ENCODE results near the gene SLC5A9. TPM values are rescaled to one million over a fixed set of nuclear protein-coding genes. Genes with fewer than 3 reads are reported as not detected.

The SLC5A9 gene
- total RNA-seq, 1 donor from 2014 or later, result not detected

GRCh38 chr1:48221122-48221521 lies 1.4 kb upstream of the SLC5A9 start:
- no peak overlapping the region for H3K4me3 ChIP-seq (ENCODE audit: low read depth, low read length)
- H3K36me3 ChIP-seq (ENCODE audit: control insufficient read depth, insufficient read depth, low read length), result no peaks in the 10 kb centered on the region
- no peaks in the 10 kb centered on the region for H3K27me3 ChIP-seq (ENCODE audit: control insufficient read depth, insufficient read depth, low read length)
- no peak for DNase-seq (ENCODE audit: low read depth)
- TF ChIP-seq CTCF (IDR thresholded peaks at IDR 0.05; ENCODE audit: insufficient read depth, low read length, poor library complexity, severe bottlenecking), result no peak

- H3K36me3 ChIP-seq (ENCODE audit: control insufficient read depth, insufficient read depth, low read length), result no peaks in the 10 kb centered on the region
- H3K27me3 ChIP-seq (ENCODE audit: control insufficient read depth, insufficient read depth, low read length), result no peaks in the 10 kb centered on the region
- DNase-seq (ENCODE audit: low read depth), result no peak
- TF ChIP-seq CTCF (IDR thresholded peaks at IDR 0.05; ENCODE audit: insufficient read depth, low read length, poor library complexity, severe bottlenecking), result no peak
- H3K4me3 ChIP-seq (ENCODE audit: low read depth, low read length), result no peak overlapping the region
Observed at GRCh38 chr1:48221657-48222056, 859 bp upstream of the SLC5A9 start.

- DNase-seq (ENCODE audit: low read depth), result no peak
- Histone ChIP-seq H3K36me3 (ENCODE audit: control insufficient read depth, insufficient read depth, low read length) (no peaks in the 10 kb centered on the region), H3K27me3 (ENCODE audit: control insufficient read depth, insufficient read depth, low read length) (no peaks in the 10 kb centered on the region), H3K4me3 (ENCODE audit: low read depth, low read length) (no peak overlapping the region)
- no peak for TF ChIP-seq CTCF (IDR thresholded peaks at IDR 0.05; ENCODE audit: insufficient read depth, low read length, poor library complexity, severe bottlenecking)
Observed at GRCh38 chr1:48223366-48224240, 1.1 kb downstream of the SLC5A9 start.

GRCh38 chr1:48224791-48225190 lies 2.3 kb downstream of the SLC5A9 start:
- DNase-seq (ENCODE audit: low read depth), result no peak
- H3K4me3 ChIP-seq (ENCODE audit: low read depth, low read length), result no peak overlapping the region

GRCh38 chr1:48225579-48225978 lies 3.1 kb downstream of the SLC5A9 start:
- DNase-seq (ENCODE audit: low read depth), result no peak
- no peak for TF ChIP-seq CTCF (IDR thresholded peaks at IDR 0.05; ENCODE audit: insufficient read depth, low read length, poor library complexity, severe bottlenecking)
- Histone ChIP-seq H3K27me3 (ENCODE audit: control insufficient read depth, insufficient read depth, low read length) (no peaks in the 10 kb centered on the region), H3K36me3 (ENCODE audit: control insufficient read depth, insufficient read depth, low read length) (no peaks in the 10 kb centered on the region), H3K4me3 (ENCODE audit: low read depth, low read length) (no peak overlapping the region)

More at GRCh38 chr1:48224791-48225190, 2.3 kb downstream of the SLC5A9 start:
- Histone ChIP-seq H3K27me3 (ENCODE audit: control insufficient read depth, insufficient read depth, low read length) (no peaks in the 10 kb centered on the region), H3K36me3 (ENCODE audit: control insufficient read depth, insufficient read depth, low read length) (no peaks in the 10 kb centered on the region)
- no peak for TF ChIP-seq CTCF (IDR thresholded peaks at IDR 0.05; ENCODE audit: insufficient read depth, low read length, poor library complexity, severe bottlenecking)

All from kidney epithelial cell (primary cell).